HCT116 (cell line): ENCODE measurements around the gene CATSPERD. TPM values are rescaled to one million over a fixed set of nuclear protein-coding genes. Genes with fewer than 3 reads are reported as not detected.
"Not testable (repeated sequence)": the region's sequence is repeated elsewhere in the genome, so short reads cannot be mapped to it uniquely, and the experiment has no call there.

Experiments
- ATAC-seq: fragments of 200-7000 bp; cut with Tn5 transposase; 2 replicates; pipeline ENCODE4 v1.9.1; 2020; ENCODE audit warnings: mild to moderate bottlenecking, moderate library complexity
- BruUV-seq: library from RNA; stranded (reverse); fragments of 400-500 nt; replicated peaks from 2 replicates; lab custom pipeline; 2021; lab: Mats Ljungman, UMichigan
- CTCF ChIA-PET: fragments of 300-600 bp; sonication (Branson Sonifier 250); formaldehyde crosslinking; loops from one replicate; lab custom pipeline; 2021; ENCODE audit warnings: antibody characterized with exemption; lab: Charles Lee
- POLR2A ChIA-PET: fragments of 300-600, 350-600 bp; sonication (Branson Sonifier 250); formaldehyde crosslinking; loops from one replicate; lab custom pipeline; 2021; ENCODE audit warnings: antibody characterized with exemption; lab: Charles Lee
- RAD21 ChIA-PET, 2 experiments: fragments of 300-600 bp; sonication (Branson Sonifier 250); formaldehyde crosslinking; loops; one replicate each; lab custom pipeline; 2023; ENCODE audit warnings: low total read pairs in 2 of 2; ENCODE audit not compliant: uncharacterized antibody in 2 of 2, unreplicated experiment in 2 of 2, low non-redundant PET in 1 of 2; lab: Charles Lee
- DNase-seq: peaks from one replicate; pipeline ENCODE4 v3.0.0-alpha.2; 2010; ENCODE audit warnings: low read depth, low spot score
- H2AFZ ChIP-seq: fragments of 200-600 bp; shearing (Covaris generic), sonication (generic); 2 replicates; pipeline ENCODE4 v1.6.1; 2017; ENCODE audit warnings: low read depth, mixed run types, mixed read lengths, antibody characterized with exemption, low read length; ENCODE audit not compliant: poor library complexity, severe bottlenecking
- H3K27ac ChIP-seq: 2 replicates; pipeline ENCODE4 v1.5.1; 2012; ENCODE audit warnings: low read depth, low read length
- H3K27me3 ChIP-seq: fragments of 200-600 bp; sonication (generic); 2 replicates; pipeline ENCODE4 v1.6.1; 2016; ENCODE audit warnings: mixed run types, low read length, mixed read lengths; ENCODE audit not compliant: insufficient read depth
- H3K36me3 ChIP-seq, 2 experiments: fragments of 200-500 bp in 1 of 2; fragments of 200-600 bp in 1 of 2; sonication (Bioruptor generic) in 1 of 2; sonication (generic) in 1 of 2; 2 replicates each; pipeline versions ENCODE4 v1.5.1 to v1.6.1; 2014 to 2016; ENCODE audit warnings: low read length in 2 of 2, inconsistent platforms in 1 of 2, mixed read lengths in 1 of 2, mixed run types in 1 of 2; ENCODE audit not compliant: insufficient read depth in 2 of 2, control insufficient read depth in 1 of 2
- H3K4me1 ChIP-seq, 2 experiments: fragments of 200-600 bp in 1 of 2; sonication (generic) in 1 of 2; 2 replicates each; pipeline versions ENCODE4 v1.5.1 to v1.6.1; 2012 to 2017; ENCODE audit warnings: low read length in 2 of 2, inconsistent platforms in 1 of 2, mild to moderate bottlenecking in 1 of 2, mixed read lengths in 1 of 2, mixed run types in 1 of 2, moderate library complexity in 1 of 2; ENCODE audit not compliant: insufficient read depth in 2 of 2, control insufficient read depth in 1 of 2
- H3K4me2 ChIP-seq: fragments of 200-600 bp; sonication (generic); 2 replicates; pipeline ENCODE4 v1.6.1; 2017; ENCODE audit warnings: mixed run types, low read length, mixed read lengths
- H3K4me3 ChIP-seq, 2 experiments: fragments of 200-600 bp in 1 of 2; sonication (generic) in 1 of 2; replicated peaks in 1 of 2; 2 replicates each; pipeline ENCODE4 v1.5.1; 2011 to 2016; ENCODE audit warnings: low read length in 2 of 2, control low read depth in 1 of 2, low read depth in 1 of 2, mild to moderate bottlenecking in 1 of 2, mixed read lengths in 1 of 2, mixed run types in 1 of 2
- H3K79me2 ChIP-seq: fragments of 200-600 bp; sonication (generic); 2 replicates; pipeline ENCODE4 v1.6.1; 2017; ENCODE audit warnings: mild to moderate bottlenecking, mixed run types, low read length, moderate library complexity, mixed read lengths; ENCODE audit not compliant: insufficient read depth
- H3K9ac ChIP-seq: fragments of 200-600 bp; sonication (generic); 2 replicates; pipeline ENCODE4 v1.6.1; 2016; ENCODE audit warnings: low read length, mixed read lengths
- H3K9me2 ChIP-seq: fragments of 200-600 bp; sonication (generic), shearing (Covaris generic); 2 replicates; pipeline ENCODE4 v1.6.1; 2017; ENCODE audit warnings: mixed run types, mild to moderate bottlenecking, moderate library complexity; ENCODE audit not compliant: insufficient read depth
- H3K9me3 ChIP-seq, 2 experiments: fragments of 200-500 bp in 1 of 2; fragments of 200-600 bp in 1 of 2; sonication (Bioruptor generic) in 1 of 2; sonication (generic) in 1 of 2; 2 replicates each; pipeline ENCODE4 v1.6.1; 2014 to 2017; ENCODE audit warnings: low read length in 2 of 2, mixed read lengths in 2 of 2, inconsistent platforms in 1 of 2, low read depth in 1 of 2, mild to moderate bottlenecking in 1 of 2, mixed run types in 1 of 2, moderate library complexity in 1 of 2; ENCODE audit not compliant: control insufficient read depth in 1 of 2, insufficient read depth in 1 of 2
- H4K20me1 ChIP-seq: fragments of 200-600 bp; sonication (generic), shearing (Covaris generic); 2 replicates; pipeline ENCODE4 v1.6.1; 2017; ENCODE audit warnings: mixed run types, mild to moderate bottlenecking, moderate library complexity; ENCODE audit not compliant: insufficient read depth
- POLR2A ChIP-seq: IDR thresholded peaks from 2 replicates; pipeline ENCODE4 v1.7.0; 2011; ENCODE audit warnings: borderline replicate concordance; ENCODE audit not compliant: insufficient read depth, insufficient read length; ENCODE audit errors: extremely low read depth
- POLR2AphosphoS5 ChIP-seq: IDR thresholded peaks from 2 replicates; pipeline ENCODE4 v1.6.1; 2011; ENCODE audit warnings: mild to moderate bottlenecking, low read depth, low read length, moderate library complexity
- RAD21 ChIP-seq: IDR thresholded peaks from 2 replicates; pipeline ENCODE4 v1.6.1; 2012; ENCODE audit warnings: low read depth, mild to moderate bottlenecking
- intact Hi-C: fragments of 100-400 bp; cut with micrococcal nuclease; formaldehyde crosslinking; loops from 2 replicates; pipeline ENCODE4 v1.10.0; 2022
- total RNA-seq: library from RNA; stranded (reverse); gene quantifications from one replicate; pipeline ENCODE4 v1.2.1, GENCODE V29; 2021; ENCODE audit not compliant: unreplicated experiment

The CATSPERD gene
- total RNA-seq, 1 experiment from 2014 or later: not detected

- TF ChIP-seq POLR2AphosphoS5: no peak
These were observed 1.0 kb upstream of the CATSPERD start (continued) for GRCh38 chr19:5719274-5719960.

- ChIA-PET RAD21 (no interaction called here), CTCF (no interaction called here), POLR2A (interaction anchor here (1.4 kb wide), 1 partner anchor 7 kb away, joined by 3 read pairs; the partner anchor contains the start of genes CATSPERD and LONP1)
- TF ChIP-seq RAD21 (no peak), POLR2A (no peak)
- Histone ChIP-seq H3K4me3 (no peak overlapping the region), H3K9me3 (no peaks in the 10 kb centered on the region; a peak in 1 of 4 replicates), H2AFZ (no peak overlapping the region), H3K27ac (no peak overlapping the region), H3K4me1 (no peaks in the 10 kb centered on the region), H3K9me2 (no peaks in the 10 kb centered on the region), H3K9ac (no peak overlapping the region), H3K36me3 (no peaks in the 10 kb centered on the region), H3K79me2 (no peaks in the 10 kb centered on the region), H3K4me2 (no peak overlapping the region), H4K20me1 (no peaks in the 10 kb centered on the region), H3K27me3 (no peaks in the 10 kb centered on the region)
- no TSS peak for BruUV-seq
- DNase-seq (no peak), ATAC-seq (no peak)
- intact Hi-C loops: no loop called here
These were observed 7.1 kb downstream of the CATSPERD start for GRCh38 chr19:5727453-5728050.

DNA sequence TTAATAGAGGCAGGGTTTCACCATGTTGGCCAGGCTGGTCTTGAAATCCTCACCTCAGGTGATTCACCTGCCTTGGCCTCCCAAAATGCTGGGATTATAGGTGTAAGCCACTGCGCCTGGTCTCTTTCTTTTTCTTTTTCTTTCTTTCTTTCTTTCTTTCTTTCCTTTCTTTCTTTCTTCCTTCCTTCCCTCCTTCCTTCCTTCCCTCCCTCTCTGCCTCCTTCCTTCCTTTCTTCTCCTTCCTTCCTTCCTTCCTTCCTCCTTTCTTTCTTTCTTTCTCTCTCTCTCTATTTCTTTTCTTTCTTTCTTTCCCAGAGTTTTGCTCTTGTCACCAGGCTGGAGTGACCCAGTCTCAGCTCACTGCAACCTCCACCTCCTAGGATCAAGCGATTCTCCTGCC lies 12.7 kb downstream of the CATSPERD start:
- POLR2A ChIA-PET: interaction anchor here (0.8 to 1.8 kb wide), 2 partner anchors 13 to 44 kb away, joined by 3 to 5 read pairs; partner anchors contain the start of genes CATSPERD, LONP1 and RPL36

More for the DNA sequence above, 12.7 kb downstream of the CATSPERD start:
- BruUV-seq, H3K27me3 ChIP-seq, H3K4me1 ChIP-seq, ATAC-seq, H3K4me2 ChIP-seq, H3K27ac ChIP-seq, DNase-seq, H3K79me2 ChIP-seq, H3K4me3 ChIP-seq, H3K9me2 ChIP-seq, H2AFZ ChIP-seq, RAD21 ChIA-PET, H4K20me1 ChIP-seq, intact Hi-C loops, H3K9ac ChIP-seq, H3K36me3 ChIP-seq, H3K9me3 ChIP-seq: not testable (repeated sequence)
- CTCF ChIA-PET: interaction anchor here (1.1 kb wide), 1 partner anchor 12 kb away, joined by 3 read pairs; no protein-coding TSS in a partner anchor
